Spinal cord (tissue), 10 donors: Measurements from ENCODE around the gene ZC3H10. TPM values are rescaled to one million over a fixed set of nuclear protein-coding genes. Genes with fewer than 3 reads are reported as not detected.
A peak's percentile ranks its signal among the peaks of the same experiment; 100 is the strongest.

ENCODE experiments used
- DNase-seq, 6 donors: peaks; one replicate each; pipeline versions ENCODE4 v3.0.0 to v3.0.0-alpha.2; 2013 to 2015; ENCODE audit warnings: low spot score in 6 of 6, low read depth in 4 of 6
- H3K27ac ChIP-seq: one replicate; pipeline ENCODE4 v1.5.1; 2013; ENCODE audit warnings: low read depth, low read length, control low read depth
- H3K27me3 ChIP-seq: one replicate; pipeline ENCODE4 v1.6.1; 2013; ENCODE audit warnings: low read length; ENCODE audit not compliant: control insufficient read depth, insufficient read depth
- H3K36me3 ChIP-seq: one replicate; pipeline ENCODE4 v1.6.1; 2013; ENCODE audit warnings: low read length; ENCODE audit not compliant: control insufficient read depth, insufficient read depth
- H3K4me1 ChIP-seq: one replicate; pipeline ENCODE4 v1.6.1; 2013; ENCODE audit warnings: low read length; ENCODE audit not compliant: control insufficient read depth, insufficient read depth
- H3K4me3 ChIP-seq: one replicate; pipeline ENCODE4 v1.5.1; 2013; ENCODE audit warnings: low read depth, low read length, control low read depth
- H3K9me3 ChIP-seq: one replicate; pipeline ENCODE4 v1.6.1; 2013; ENCODE audit warnings: low read length; ENCODE audit not compliant: control insufficient read depth, insufficient read depth
- WGBS: methylation state at CpG from one replicate; pipeline ENCODE4 v1.1.5; 2013; ENCODE audit warnings: missing lambda C conversion rate; ENCODE audit not compliant: insufficient coverage; 5-methylcytosine and 5-hydroxymethylcytosine counted together
- polyA plus RNA-seq, 2 donors: library from polyadenylated mRNA; unstranded; fragments of 120-200 nt; gene quantifications; one replicate each; pipeline ENCODE4 v1.2.1, GENCODE V29; 2013; ENCODE audit not compliant: insufficient read length in 2 of 2
- total RNA-seq, 2 donors: library from RNA; depleted of rRNA in 1 of 2; stranded (reverse); fragments of 120-200 nt in 1 of 2; fragments of >200 nt in 1 of 2; gene quantifications; one replicate each; pipeline versions ENCODE4 v1.2.3 to v1.2.4, GENCODE V29; 2013 to 2014
- donor health status: healthy.

Gene ZC3H10
- total and polyA plus RNA-seq, 4 donors = 4.1 to 7.1 (median 5.6) TPM

GRCh38 chr12:56158029-56158925, 40.2 kb downstream of the ZC3H10 start, which contains the start of gene MYL6:
Gene MYL6 (plus strand): TSS chr12:56158359. CDS start chr12:56158402, 43 bp downstream.
- under 1% methylated on average over 17 of the region's 30 CpGs for WGBS
- no peaks in the 10 kb centered on the region for H3K9me3 ChIP-seq
- H3K27me3 ChIP-seq = no peaks in the 10 kb centered on the region
- peak within 1 kb of the TSS; percentile 100 for H3K4me3 ChIP-seq
- H3K27ac ChIP-seq = peak within 1 kb of the TSS; percentile 99
- H3K36me3 ChIP-seq = peaks cover 57% of the 10 kb centered on the region
- peaks cover 54% of the 10 kb centered on the region for H3K4me1 ChIP-seq
- peak; percentile 91 to 99 (median 97) for DNase-seq

GRCh38 chr12:56158926-56159461, 40.9 kb downstream of the ZC3H10 start:
- Histone ChIP-seq H3K36me3 (peaks cover 64% of the 10 kb centered on the region), H3K4me1 (peaks cover 47% of the 10 kb centered on the region), H3K4me3 (peak overlapping the region; percentile 100), H3K27me3 (no peaks in the 10 kb centered on the region), H3K9me3 (no peaks in the 10 kb centered on the region), H3K27ac (peak overlapping the region; percentile 99)
- DNase-seq = peak in 3 of 6 donors; percentile 7 to 71 (median 65)
- 0% methylated on average over 5 of the region's 6 CpGs for WGBS

- Histone ChIP-seq H3K27me3 (no peaks in the 10 kb centered on the region), H3K4me1 (peaks cover 41% of the 10 kb centered on the region), H3K9me3 (no peaks in the 10 kb centered on the region), H3K27ac (peak overlapping the region; percentile 99), H3K4me3 (peak overlapping the region; percentile 100), H3K36me3 (peaks cover 68% of the 10 kb centered on the region)
- no peak for DNase-seq
- 61% methylated on average over 6 of the region's 8 CpGs for WGBS
Measured at GRCh38 chr12:56159482-56160192, 41.6 kb downstream of the ZC3H10 start.

- Histone ChIP-seq H3K4me3 (peak overlapping the region; percentile 100), H3K9me3 (no peaks in the 10 kb centered on the region), H3K27ac (peak overlapping the region; percentile 99), H3K36me3 (peaks cover 68% of the 10 kb centered on the region), H3K27me3 (no peaks in the 10 kb centered on the region), H3K4me1 (peaks cover 41% of the 10 kb centered on the region)
- 56% methylated on average over 7 of the region's 7 CpGs for WGBS
- DNase-seq = no peak
Measured at GRCh38 chr12:56160193-56160763, 42.2 kb downstream of the ZC3H10 start.

- WGBS = 73% methylated on average over 4 of the region's 11 CpGs
- Histone ChIP-seq H3K4me3 (peak overlapping the region; percentile 100), H3K36me3 (peaks cover 68% of the 10 kb centered on the region), H3K9me3 (no peaks in the 10 kb centered on the region), H3K4me1 (peaks cover 41% of the 10 kb centered on the region), H3K27ac (peak overlapping the region; percentile 99), H3K27me3 (no peaks in the 10 kb centered on the region)
- no peak for DNase-seq
Measured at GRCh38 chr12:56160894-56161689, 43.0 kb downstream of the ZC3H10 start.

- Histone ChIP-seq H3K4me3 (no peak overlapping the region), H3K27ac (no peak overlapping the region), H3K36me3 (peaks cover 73% of the 10 kb centered on the region), H3K4me1 (peaks cover 37% of the 10 kb centered on the region), H3K27me3 (no peaks in the 10 kb centered on the region), H3K9me3 (no peaks in the 10 kb centered on the region)
- 80% methylated on average over 5 of the region's 10 CpGs for WGBS
- DNase-seq = no peak
Measured at GRCh38 chr12:56161690-56162351, 43.8 kb downstream of the ZC3H10 start.

GRCh38 chr12:56162468-56163290, 44.6 kb downstream of the ZC3H10 start:
- H3K9me3 ChIP-seq = no peaks in the 10 kb centered on the region
- no peak overlapping the region for H3K4me3 ChIP-seq
- peaks cover 81% of the 10 kb centered on the region for H3K36me3 ChIP-seq
- no peak for DNase-seq
- no peak overlapping the region for H3K27ac ChIP-seq
- peaks cover 28% of the 10 kb centered on the region for H3K4me1 ChIP-seq
- H3K27me3 ChIP-seq = no peaks in the 10 kb centered on the region
- WGBS = no CpG with 5 or more reads among the region's 11 CpGs
